Measurements from ENCODE around the gene ABCC5. TPM values are rescaled to one million over a fixed set of nuclear protein-coding genes. Genes with fewer than 3 reads are reported as not detected.

The ABCC5 gene
- total RNA-seq, 3 donors from 2014 or later, result 10.0 to 12.5 (median 12.4) TPM

DNA sequence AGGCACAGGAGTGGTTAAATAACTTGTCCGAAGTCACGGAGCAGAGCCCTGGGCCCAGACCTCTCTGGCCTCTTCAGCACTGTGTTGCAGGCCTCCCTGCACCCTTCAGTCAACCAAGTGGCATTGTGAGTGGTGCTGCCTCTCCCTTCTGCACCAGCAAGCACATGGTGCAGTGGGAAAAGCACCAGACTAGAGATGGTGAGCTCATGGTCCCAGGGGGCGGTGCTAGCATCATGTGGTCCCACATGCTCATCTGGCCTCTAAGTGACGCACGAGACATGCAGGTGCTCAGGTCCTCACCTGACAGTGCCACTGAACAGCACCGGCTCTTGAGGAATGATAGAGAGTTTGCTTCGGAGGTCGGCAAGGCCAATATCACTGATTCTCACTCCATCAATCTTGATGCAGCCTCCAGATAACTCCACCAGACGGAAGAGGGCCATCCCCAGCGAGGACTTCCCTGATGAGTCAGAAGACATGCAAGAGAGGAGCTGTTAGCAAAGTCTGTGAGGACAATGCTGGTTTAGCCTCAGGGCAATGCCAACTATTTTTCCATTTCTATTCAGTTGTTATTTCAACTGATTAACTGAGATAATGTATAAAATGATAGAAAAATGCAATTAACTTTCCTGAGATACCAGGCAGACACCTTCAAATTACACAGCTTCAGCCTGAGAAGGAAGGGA lies 79.9 kb downstream of the ABCC5 start:
- ATAC-seq, result no peak
- no peaks in the 10 kb centered on the region for H3K9me3 Mint-ChIP-seq
- H3K36me3 Mint-ChIP-seq (ENCODE audit: insufficient read depth), result peaks cover 15% of the 10 kb centered on the region
- DNase-seq, result no peak
- H3K4me3 Mint-ChIP-seq, result no peak overlapping the region
- no peaks in the 10 kb centered on the region for H3K27me3 Mint-ChIP-seq (ENCODE audit: low read depth)
- H3K4me1 Mint-ChIP-seq (ENCODE audit: low read depth), result no peaks in the 10 kb centered on the region

DNA sequence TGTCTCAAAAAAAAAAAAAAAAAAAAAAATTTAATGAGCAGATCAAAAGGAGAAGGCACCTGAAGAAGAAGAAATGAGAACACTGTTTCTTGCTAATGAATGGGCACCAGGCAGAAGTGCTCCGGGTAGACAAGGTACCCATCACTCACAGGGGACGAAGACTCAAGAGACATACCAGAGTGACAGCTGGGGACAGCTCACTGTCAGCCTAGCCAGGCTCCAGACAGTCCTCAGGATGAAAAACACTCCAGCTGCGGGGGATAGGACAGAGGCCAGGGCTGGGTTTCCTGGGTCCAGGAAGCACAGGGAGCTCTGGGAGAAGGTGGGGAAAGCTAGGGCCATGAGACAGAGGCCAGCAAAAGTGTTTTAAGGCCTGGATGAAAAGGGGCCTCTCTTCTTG lies 84.5 kb downstream of the ABCC5 start:
- peaks cover 17% of the 10 kb centered on the region for H3K36me3 Mint-ChIP-seq (ENCODE audit: insufficient read depth)
- H3K27me3 Mint-ChIP-seq (ENCODE audit: low read depth), result no peaks in the 10 kb centered on the region
- H3K4me3 Mint-ChIP-seq, result no peak overlapping the region
- DNase-seq (no peak), ATAC-seq (no peak)
- H3K9me3 Mint-ChIP-seq, result no peaks in the 10 kb centered on the region
- H3K4me1 Mint-ChIP-seq (ENCODE audit: low read depth), result no peaks in the 10 kb centered on the region

DNA sequence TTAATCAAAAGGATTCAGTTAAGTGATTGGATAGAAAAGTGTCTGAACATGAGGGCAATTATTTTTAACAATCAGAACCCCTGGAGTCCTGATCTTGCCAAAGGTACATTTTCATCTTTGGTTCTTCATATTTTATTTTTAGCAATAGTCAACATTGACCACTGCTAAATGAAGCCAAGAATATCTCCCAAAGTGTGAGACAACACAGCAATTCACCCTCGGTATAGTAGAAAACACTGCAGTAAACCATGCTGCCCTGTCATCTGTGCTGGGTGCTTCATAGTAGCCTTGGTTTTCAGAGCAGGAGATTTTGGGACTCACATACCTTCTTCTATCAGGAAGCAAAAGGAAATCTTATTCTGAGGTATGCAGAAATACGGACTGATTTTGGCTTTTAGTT lies 85.8 kb downstream of the ABCC5 start:
- no peaks in the 10 kb centered on the region for H3K9me3 Mint-ChIP-seq
- no peak overlapping the region for H3K4me3 Mint-ChIP-seq
- H3K4me1 Mint-ChIP-seq (ENCODE audit: low read depth), result no peaks in the 10 kb centered on the region
- no peak for DNase-seq
- H3K27me3 Mint-ChIP-seq (ENCODE audit: low read depth), result no peaks in the 10 kb centered on the region
- peaks cover 18% of the 10 kb centered on the region for H3K36me3 Mint-ChIP-seq (ENCODE audit: insufficient read depth)
- ATAC-seq, result no peak

DNA sequence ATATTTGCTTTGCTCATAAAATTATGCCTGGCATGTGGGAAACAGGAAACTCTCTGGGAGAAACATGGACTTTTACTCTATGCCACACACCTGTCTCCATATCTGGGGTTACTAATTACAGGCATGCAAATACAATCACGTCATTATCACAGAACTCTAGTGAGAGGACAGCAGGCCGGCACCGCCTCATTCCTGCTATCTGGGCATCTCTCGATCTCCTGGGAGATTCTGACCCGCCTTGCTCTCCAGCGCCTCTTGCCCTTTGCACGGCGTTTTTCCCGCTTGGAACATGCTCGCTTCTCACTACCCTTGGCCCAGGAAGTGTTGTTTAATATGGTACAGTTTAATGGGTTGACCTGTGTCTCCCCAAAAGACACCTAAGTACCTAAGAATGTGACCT lies 87.6 kb downstream of the ABCC5 start:
- Mint-ChIP-seq H3K27me3 (ENCODE audit: low read depth) (no peaks in the 10 kb centered on the region), H3K9me3 (no peaks in the 10 kb centered on the region), H3K4me3 (no peak overlapping the region), H3K36me3 (ENCODE audit: insufficient read depth) (peaks cover 14% of the 10 kb centered on the region), H3K4me1 (ENCODE audit: low read depth) (no peaks in the 10 kb centered on the region)
- ATAC-seq (no peak), DNase-seq (no peak)

DNA sequence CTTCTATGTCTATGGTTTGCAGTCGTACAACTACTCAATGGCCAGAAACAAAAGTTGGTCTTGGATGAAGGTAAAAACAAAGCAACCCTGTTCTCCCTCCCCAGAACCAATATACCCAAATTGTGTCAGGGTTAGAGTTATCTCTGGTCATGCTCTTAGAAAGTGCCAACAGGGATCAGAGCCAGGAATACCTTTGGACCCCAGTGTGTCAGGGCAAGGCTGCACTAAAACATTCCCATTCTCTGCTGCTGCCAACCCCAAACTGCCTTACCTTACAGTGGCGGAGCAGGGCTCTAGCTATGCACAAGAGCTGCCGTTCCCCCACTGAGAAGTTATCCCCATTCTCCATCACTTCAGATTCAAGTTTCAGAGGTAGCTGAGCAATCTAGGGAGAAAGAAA lies 90.6 kb downstream of the ABCC5 start:
- H3K36me3 Mint-ChIP-seq (ENCODE audit: insufficient read depth), result peaks cover 16% of the 10 kb centered on the region
- no peak for ATAC-seq
- H3K9me3 Mint-ChIP-seq, result no peaks in the 10 kb centered on the region
- DNase-seq, result no peak
- no peaks in the 10 kb centered on the region for H3K4me1 Mint-ChIP-seq (ENCODE audit: low read depth)
- no peak overlapping the region for H3K4me3 Mint-ChIP-seq
- H3K27me3 Mint-ChIP-seq (ENCODE audit: low read depth), result no peaks in the 10 kb centered on the region

DNA sequence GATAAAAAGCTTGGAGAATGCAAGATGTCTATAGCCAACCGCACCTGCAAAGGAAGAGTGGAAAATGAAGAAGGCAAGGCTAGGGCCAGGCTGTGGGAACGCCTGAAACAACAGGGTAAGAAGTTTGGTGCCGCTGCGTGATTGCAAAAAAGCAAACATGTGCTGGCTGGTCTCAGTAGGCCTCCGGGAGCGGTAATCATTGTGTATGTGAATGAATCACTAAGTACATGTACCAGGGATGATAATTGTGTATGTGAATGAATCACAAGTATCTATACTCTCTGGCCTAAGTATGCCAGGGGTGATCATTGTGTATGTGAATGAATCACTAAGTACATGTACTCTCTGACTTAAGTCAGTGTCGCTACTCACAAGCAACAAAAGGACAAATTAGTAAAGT lies 92.7 kb downstream of the ABCC5 start:
- Mint-ChIP-seq H3K27me3 (ENCODE audit: low read depth) (no peaks in the 10 kb centered on the region), H3K4me3 (no peak overlapping the region), H3K36me3 (ENCODE audit: insufficient read depth) (peaks cover 12% of the 10 kb centered on the region), H3K4me1 (ENCODE audit: low read depth) (no peaks in the 10 kb centered on the region), H3K9me3 (no peaks in the 10 kb centered on the region)
- DNase-seq, result no peak
- ATAC-seq, result no peak

DNA sequence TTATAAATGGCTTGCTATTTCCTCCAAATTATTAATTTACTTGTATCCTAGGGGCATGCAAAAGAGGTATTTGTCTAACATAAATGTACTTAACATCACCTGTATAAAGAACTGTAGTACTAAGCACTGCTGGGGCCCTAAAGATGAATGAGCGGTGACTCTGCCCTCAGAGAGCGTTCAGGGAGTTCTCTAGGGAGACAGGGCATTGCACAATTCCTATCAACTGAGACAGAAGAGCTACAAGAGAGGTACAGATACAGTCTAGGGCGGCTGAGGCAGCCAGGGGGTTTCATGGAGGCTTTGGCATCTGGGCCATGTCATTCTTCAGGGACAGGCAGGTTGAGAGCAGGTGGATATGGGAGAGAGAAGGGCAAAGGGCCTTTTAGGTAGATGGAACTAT lies 93.1 kb downstream of the ABCC5 start:
- DNase-seq, result no peak
- ATAC-seq, result no peak
- no peak overlapping the region for H3K4me3 Mint-ChIP-seq
- H3K4me1 Mint-ChIP-seq (ENCODE audit: low read depth), result no peaks in the 10 kb centered on the region
- H3K9me3 Mint-ChIP-seq, result no peaks in the 10 kb centered on the region
- H3K36me3 Mint-ChIP-seq (ENCODE audit: insufficient read depth), result peaks cover 12% of the 10 kb centered on the region
- no peaks in the 10 kb centered on the region for H3K27me3 Mint-ChIP-seq (ENCODE audit: low read depth)

DNA sequence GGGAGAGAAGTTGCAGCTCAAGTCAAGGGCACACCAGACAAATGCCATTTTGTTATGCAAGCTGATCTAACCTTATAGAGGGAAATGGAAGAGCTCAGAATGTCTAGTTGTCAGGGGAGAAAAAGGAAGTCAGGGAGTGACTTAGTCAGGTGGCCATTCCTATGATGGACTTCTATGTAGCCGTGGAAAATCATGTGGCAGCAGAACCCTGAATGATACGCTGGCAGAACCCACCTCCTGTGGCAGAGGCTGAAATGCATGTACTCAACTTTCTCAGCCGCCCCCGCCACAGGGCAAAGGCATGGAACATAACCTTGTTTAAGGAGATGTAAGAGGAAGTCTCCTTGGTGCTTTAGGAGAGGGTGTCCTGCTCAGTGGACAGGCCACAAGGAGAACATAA lies 95.3 kb downstream of the ABCC5 start:
- H3K27me3 Mint-ChIP-seq (ENCODE audit: low read depth), result no peaks in the 10 kb centered on the region
- DNase-seq (no peak), ATAC-seq (no peak)
- H3K9me3 Mint-ChIP-seq, result no peaks in the 10 kb centered on the region
- H3K36me3 Mint-ChIP-seq (ENCODE audit: insufficient read depth), result peaks cover 12% of the 10 kb centered on the region
- no peak overlapping the region for H3K4me3 Mint-ChIP-seq
- H3K4me1 Mint-ChIP-seq (ENCODE audit: low read depth), result no peaks in the 10 kb centered on the region

DNA sequence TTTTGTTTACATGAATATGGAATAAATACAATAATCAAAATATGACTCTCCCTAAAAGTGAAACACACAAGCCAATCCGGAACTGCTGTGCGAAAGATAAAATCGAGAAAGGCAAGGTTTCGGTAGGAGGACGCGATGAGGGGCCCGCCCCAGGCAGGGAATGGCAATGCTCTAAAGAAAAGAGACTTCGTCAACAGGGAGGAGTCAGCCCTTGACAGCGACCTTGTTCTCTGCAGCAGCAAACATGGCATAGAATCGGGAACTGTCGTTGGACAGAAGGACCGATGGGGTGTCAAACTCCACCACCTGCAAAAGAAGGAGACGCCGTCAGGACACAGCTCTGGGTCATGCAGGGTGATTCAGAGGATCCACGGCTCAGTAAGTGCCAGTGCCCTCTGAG lies 96.6 kb downstream of the ABCC5 start:
- Mint-ChIP-seq H3K27me3 (ENCODE audit: low read depth) (no peaks in the 10 kb centered on the region), H3K9me3 (no peaks in the 10 kb centered on the region), H3K36me3 (ENCODE audit: insufficient read depth) (peaks cover 7% of the 10 kb centered on the region), H3K4me1 (ENCODE audit: low read depth) (no peaks in the 10 kb centered on the region), H3K4me3 (no peak overlapping the region)
- ATAC-seq (no peak), DNase-seq (no peak)

DNA sequence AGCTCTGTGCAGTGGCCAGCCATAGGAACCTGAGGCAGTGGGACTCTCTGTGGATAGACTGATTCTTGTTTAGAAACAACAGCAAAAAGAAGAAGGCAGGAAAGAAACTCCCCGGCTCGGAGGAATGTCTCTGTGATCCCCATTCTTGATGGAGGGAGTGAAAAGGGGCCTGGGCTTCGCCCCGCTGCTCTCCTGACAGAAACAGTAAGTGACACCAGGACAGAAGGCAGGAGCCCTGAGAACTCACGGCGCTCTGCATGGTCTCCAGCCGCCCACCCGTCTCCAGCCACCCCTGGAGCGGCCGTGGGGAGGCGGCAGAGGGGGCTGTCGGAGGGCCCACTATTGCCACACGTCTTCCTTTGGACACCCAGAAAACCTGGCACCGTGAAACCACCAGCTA lies 97.3 kb downstream of the ABCC5 start:
- H3K4me1 Mint-ChIP-seq (ENCODE audit: low read depth), result no peaks in the 10 kb centered on the region
- no peaks in the 10 kb centered on the region for H3K27me3 Mint-ChIP-seq (ENCODE audit: low read depth)
- DNase-seq (no peak), ATAC-seq (no peak)
- no peak overlapping the region for H3K4me3 Mint-ChIP-seq
- peaks cover 7% of the 10 kb centered on the region for H3K36me3 Mint-ChIP-seq (ENCODE audit: insufficient read depth)
- no peaks in the 10 kb centered on the region for H3K9me3 Mint-ChIP-seq

DNA sequence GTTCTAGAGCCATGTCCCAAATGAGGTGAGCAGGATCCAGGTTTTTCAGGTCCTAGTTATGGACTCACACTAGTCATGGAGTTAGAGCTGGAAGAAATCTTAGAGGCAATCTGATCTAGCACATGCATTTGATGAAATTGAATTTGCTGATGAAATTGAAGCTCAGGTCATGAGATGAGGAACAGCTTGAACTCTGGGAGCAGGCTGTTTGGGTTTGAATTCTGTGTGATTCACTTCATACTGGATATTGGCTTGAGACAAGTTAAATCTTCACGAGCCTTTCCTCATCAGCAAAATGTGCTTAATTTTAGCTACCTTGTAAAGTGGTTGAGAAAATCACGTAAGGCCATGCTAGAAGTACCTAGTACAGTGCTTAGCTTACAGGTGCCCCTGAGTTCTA lies 99.5 kb downstream of the ABCC5 start:
- Mint-ChIP-seq H3K4me3 (no peak overlapping the region), H3K27me3 (ENCODE audit: low read depth) (no peaks in the 10 kb centered on the region), H3K36me3 (ENCODE audit: insufficient read depth) (peaks cover 5% of the 10 kb centered on the region), H3K9me3 (no peaks in the 10 kb centered on the region), H3K4me1 (ENCODE audit: low read depth) (no peaks in the 10 kb centered on the region)
- DNase-seq, result no peak
- ATAC-seq, result no peak

DNA sequence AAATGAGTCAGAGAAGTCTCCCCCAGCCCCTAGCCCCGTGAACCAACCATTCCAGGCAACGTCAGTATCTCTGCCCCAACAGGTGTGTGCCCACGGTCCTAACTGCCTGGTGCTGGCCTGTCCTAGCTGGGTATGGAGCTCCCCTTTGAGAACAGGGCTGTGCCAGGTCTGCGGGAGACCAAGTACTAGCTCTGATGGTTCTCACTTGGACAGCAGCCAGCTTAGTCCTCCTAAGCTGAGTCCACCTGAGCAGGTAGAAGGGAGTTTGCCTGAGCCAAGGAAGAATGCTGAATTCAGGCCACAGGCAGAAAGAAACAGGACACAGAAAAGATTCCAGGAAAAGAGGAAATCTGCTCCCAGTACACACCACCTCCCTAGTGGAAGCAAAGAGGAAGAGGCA lies 99.9 kb downstream of the ABCC5 start:
- no peaks in the 10 kb centered on the region for H3K4me1 Mint-ChIP-seq (ENCODE audit: low read depth)
- ATAC-seq (no peak), DNase-seq (no peak)
- no peaks in the 10 kb centered on the region for H3K9me3 Mint-ChIP-seq
- H3K27me3 Mint-ChIP-seq (ENCODE audit: low read depth), result no peaks in the 10 kb centered on the region
- peaks cover 2% of the 10 kb centered on the region for H3K36me3 Mint-ChIP-seq (ENCODE audit: insufficient read depth)
- no peak overlapping the region for H3K4me3 Mint-ChIP-seq

DNA sequence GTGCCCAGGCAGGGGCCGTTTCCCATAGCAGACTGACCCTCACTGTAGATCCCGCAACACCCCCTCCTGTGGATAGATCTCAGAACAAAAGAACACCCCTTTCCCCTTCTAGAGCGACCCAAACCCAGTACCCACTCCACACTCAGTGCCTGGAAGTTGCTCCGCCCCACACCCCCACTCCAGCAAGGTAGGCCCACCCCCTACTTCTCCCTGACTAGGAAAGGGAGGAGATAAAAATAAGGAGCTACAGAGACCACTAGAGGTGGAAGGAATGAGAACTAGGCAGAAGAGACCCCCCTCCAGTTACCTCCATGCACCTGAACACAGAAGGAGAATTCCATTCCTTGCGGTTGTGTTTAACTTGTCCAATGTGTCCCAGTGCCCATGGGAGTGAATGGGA lies 102.8 kb downstream of the ABCC5 start:
- H3K36me3 Mint-ChIP-seq (ENCODE audit: insufficient read depth), result no peaks in the 10 kb centered on the region
- peaks cover 6% of the 10 kb centered on the region for H3K27me3 Mint-ChIP-seq (ENCODE audit: low read depth)
- H3K4me3 Mint-ChIP-seq, result no peak overlapping the region
- H3K9me3 Mint-ChIP-seq, result no peaks in the 10 kb centered on the region
- no peaks in the 10 kb centered on the region for H3K4me1 Mint-ChIP-seq (ENCODE audit: low read depth)
- ATAC-seq (no peak), DNase-seq (no peak)

DNA sequence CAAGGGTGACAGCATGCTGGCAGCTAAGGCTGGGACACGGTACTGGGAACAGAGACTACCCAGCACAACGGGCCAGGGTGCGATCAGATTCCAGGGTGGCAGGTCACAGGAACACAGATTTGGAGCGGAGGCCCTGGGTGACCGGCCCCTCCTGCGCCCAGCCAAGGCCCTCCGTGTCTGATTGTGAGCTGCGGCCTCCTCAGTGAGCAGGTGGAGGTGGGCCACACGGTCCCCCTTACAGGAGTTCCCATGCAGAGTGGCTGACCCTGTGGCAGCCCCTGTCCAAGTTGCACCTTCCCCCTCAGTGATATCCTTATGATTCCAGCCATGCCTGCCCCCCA lies 104.1 kb downstream of the ABCC5 start:
- ATAC-seq (no peak), DNase-seq (no peak)
- H3K4me3 Mint-ChIP-seq, result no peak overlapping the region
- H3K27me3 Mint-ChIP-seq (ENCODE audit: low read depth), result peaks cover 6% of the 10 kb centered on the region
- H3K9me3 Mint-ChIP-seq, result no peaks in the 10 kb centered on the region
- no peaks in the 10 kb centered on the region for H3K4me1 Mint-ChIP-seq (ENCODE audit: low read depth)
- H3K36me3 Mint-ChIP-seq (ENCODE audit: insufficient read depth), result no peaks in the 10 kb centered on the region

DNA sequence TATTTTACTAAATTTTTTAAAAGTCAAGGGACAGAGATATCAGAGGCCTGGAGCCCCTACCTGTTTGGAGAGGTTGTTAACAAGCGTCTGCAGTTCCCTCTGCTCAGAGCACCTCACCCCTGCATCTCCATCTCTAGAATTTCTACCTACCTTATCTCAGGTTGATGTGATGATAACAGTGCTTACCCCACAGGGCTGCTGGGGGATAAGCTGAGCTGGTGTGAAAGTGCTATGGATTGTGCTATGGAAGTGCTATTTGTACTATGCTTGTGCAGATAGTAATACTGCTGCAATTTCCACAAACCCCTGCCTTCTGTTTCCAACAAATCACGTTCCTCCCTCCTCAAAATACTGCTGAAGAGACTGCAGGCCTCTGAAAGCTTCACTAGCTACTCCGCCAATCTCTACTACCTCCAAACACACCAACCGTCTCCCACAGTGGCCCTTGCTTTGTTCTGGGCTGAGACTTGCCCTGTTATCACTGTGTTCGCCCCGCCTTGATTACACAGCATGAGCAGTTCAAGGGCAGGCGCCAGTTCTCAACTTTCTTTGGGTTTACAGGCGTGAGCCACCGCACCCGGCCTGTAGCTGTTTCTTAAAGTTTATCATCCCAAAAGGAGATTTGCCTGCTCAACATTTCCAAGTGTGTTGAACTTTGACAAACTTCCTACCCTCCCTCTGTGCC lies 104.6 kb downstream of the ABCC5 start:
- ATAC-seq (no peak), DNase-seq (no peak)
- H3K4me3 Mint-ChIP-seq, result no peak overlapping the region
- no peaks in the 10 kb centered on the region for H3K36me3 Mint-ChIP-seq (ENCODE audit: insufficient read depth)
- peaks cover 6% of the 10 kb centered on the region for H3K27me3 Mint-ChIP-seq (ENCODE audit: low read depth)
- no peaks in the 10 kb centered on the region for H3K4me1 Mint-ChIP-seq (ENCODE audit: low read depth)
- H3K9me3 Mint-ChIP-seq, result no peaks in the 10 kb centered on the region

Measured in activated T-cell treated with anti-CD3 and anti-CD28 coated beads, Interleukin-2, amount 50 U/mL, for 4 hours (primary cell).